GM13977 (cell line): ENCODE results near the gene ATP11C.

ENCODE experiments used
- DNase-seq: peaks from one replicate; pipeline ENCODE4 v3.0.0; 2012; ENCODE audit warnings: low spot score
- CTCF ChIP-seq: IDR thresholded peaks from 2 replicates; pipeline ENCODE4 v1.5.1; 2012; ENCODE audit warnings: mild to moderate bottlenecking, control low read depth; ENCODE audit not compliant: insufficient read depth; ENCODE audit errors: extremely low read depth, missing control alignments
- in situ Hi-C: fragments of 300-500 bp; cut with MboI; formaldehyde crosslinking; loops from one replicate; pipeline ENCODE4 v1.12.0; 2022; ENCODE audit warnings: low sequenced_read_pairs, low pct_unique_long_range_greater_than_20kb, mixed read lengths, inconsistent platforms; ENCODE audit not compliant: unreplicated experiment

The ATP11C gene

GRCh38 chrX:139834879-139835278 lies 98.0 kb downstream of the ATP11C start:
- no peak for DNase-seq
- in situ Hi-C loops, result no loop called here
- no peak for TF ChIP-seq CTCF

- TF ChIP-seq CTCF, result no peak
- in situ Hi-C loops, result no loop called here
- DNase-seq, result no peak
Measured at GRCh38 chrX:139832718-139833309, 100.0 kb downstream of the ATP11C start.

GRCh38 chrX:139831675-139832456 lies 101.0 kb downstream of the ATP11C start:
- no peak for DNase-seq
- TF ChIP-seq CTCF, result no peak
- in situ Hi-C loops, result no loop called here

- in situ Hi-C loops, result no loop called here
- DNase-seq, result no peak
- no peak for TF ChIP-seq CTCF
Measured at GRCh38 chrX:139831017-139831416, 101.8 kb downstream of the ATP11C start.

- no peak for TF ChIP-seq CTCF
- no peak for DNase-seq
- in situ Hi-C loops, result no loop called here
Measured at GRCh38 chrX:139828830-139829229, 104.0 kb downstream of the ATP11C start.

GRCh38 chrX:139828033-139828432 lies 104.8 kb downstream of the ATP11C start:
- DNase-seq, result no peak

More at GRCh38 chrX:139828033-139828432, 104.8 kb downstream of the ATP11C start:
- TF ChIP-seq CTCF, result no peak
- in situ Hi-C loops, result no loop called here
